Activated T-cell treated with anti-CD3 and anti-CD28 coated beads for 1 hour (primary cell): ENCODE results near the gene EIF5AL1.
"Not testable (repeated sequence)": the region's sequence is repeated elsewhere in the genome, so short reads cannot be mapped to it uniquely, and the experiment has no call there.

Experiments used
- DNase-seq: peaks from one replicate; pipeline ENCODE4 v3.0.0-alpha.2; 2020; ENCODE audit warnings: low read depth

EIF5AL1 gene

GRCh38 chr10:79555354-79556309, 43.3 kb downstream of the EIF5AL1 start:
- no peak for DNase-seq

GRCh38 chr10:79556961-79557360, 44.6 kb downstream of the EIF5AL1 start:
- not testable (repeated sequence) for DNase-seq

GRCh38 chr10:79559726-79560125, 47.4 kb downstream of the EIF5AL1 start:
- DNase-seq, result no peak

GRCh38 chr10:79560160-79560709, 47.9 kb downstream of the EIF5AL1 start, which contains the start of gene SFTPA2:
SFTPA2 (minus strand) TSS chr10:79560407; CDS start chr10:79559483, 924 bp downstream.
- DNase-seq, result no peak

GRCh38 chr10:79561257-79561656, 48.9 kb downstream of the EIF5AL1 start:
- DNase-seq, result no peak

GRCh38 chr10:79562135-79562756, 49.9 kb downstream of the EIF5AL1 start:
- DNase-seq, result peak; percentile 49

- DNase-seq, result no peak
Measured at GRCh38 chr10:79563426-79563825, 51.1 kb downstream of the EIF5AL1 start.
